ENCODE measurements around the gene PACS2.
A peak's percentile ranks its signal among the peaks of the same experiment; 100 is the strongest.

Gene PACS2

DNA sequence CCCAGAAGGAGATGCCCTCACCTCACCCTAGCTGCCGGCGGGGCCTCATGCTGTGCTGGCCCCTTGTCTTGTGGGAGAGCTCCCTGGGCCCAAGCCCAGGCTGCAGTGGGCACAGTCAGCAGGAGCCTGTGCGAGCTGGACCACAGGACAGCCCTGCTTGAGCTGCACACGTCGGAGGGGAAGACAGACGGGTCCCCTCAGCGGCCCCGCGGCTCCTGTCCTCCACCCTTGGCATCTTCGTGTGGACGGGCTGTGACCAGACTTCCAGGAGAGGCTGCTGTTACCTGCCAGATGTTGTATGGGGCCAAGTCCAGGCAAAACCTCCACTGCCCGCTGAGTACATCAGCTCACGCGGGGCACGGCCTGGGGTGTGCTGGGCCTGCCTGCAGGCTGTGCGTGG lies 74.4 kb downstream of the PACS2 start:
- no peak for DNase-seq

DNA sequence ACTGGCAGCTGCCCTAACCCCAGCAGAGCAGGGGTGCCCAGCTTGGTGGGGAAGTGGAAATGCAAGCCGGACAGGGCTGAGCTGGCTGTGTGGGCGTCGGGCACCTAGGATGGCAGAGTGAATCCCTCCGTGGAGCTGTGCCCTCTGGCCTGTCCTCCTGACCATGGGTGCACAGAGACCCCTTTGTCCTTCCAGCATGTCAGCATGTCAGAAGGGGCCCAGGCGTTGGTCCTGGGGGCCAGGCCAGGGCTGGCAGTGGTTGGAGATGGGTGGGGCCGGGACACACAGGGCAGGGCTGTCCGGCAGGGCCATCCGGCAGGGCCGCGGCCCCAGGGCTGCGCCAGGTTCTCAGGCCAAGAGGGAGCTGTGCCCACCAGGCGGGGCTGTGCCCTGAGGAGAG lies 75.0 kb downstream of the PACS2 start:
- DNase-seq, result peak; percentile 20 to 36

DNA sequence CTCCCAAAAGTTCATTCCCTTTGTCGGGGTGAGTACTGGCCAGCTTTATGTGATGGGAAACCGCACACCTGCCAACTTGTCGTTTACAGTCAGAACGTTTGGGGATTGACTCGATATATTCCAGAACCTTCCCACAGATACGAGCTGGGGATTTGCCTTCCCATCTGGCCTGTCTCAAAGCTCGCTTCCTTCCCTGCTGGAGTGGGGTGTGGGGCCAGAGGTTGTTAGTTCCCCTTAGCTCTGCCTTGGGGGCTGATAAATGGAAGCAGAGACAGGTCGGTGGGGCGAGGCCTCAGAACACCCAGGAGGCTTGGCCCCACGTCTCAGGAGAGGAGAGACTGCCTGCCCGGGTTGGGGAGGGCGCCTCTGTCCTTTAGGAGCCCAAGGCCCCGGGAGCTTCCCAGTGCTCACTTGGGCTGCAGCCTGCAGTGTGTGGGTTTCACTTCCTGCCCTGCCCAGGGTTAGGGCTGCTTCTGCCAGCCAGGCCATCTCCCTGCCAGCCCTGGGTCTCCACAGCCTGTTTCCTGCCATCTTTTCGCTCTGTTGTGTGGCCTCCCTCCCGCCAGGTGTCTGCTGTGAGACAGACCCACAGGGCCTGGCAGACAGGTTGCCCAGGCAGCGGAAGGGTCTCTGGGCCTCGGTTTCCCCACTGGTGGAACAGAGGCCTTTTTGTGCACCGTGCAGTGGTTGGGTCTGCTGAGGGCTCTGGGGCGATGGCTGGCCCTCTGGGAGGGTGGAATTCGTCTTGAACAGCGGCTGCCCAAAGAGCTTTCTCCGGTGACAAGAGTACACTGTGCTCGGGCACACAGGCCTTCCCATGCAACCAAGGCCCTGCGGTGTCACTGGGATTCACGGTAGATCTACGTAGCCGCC lies 75.7 kb downstream of the PACS2 start:
- DNase-seq, result peak; percentile 31 to 43

DNA sequence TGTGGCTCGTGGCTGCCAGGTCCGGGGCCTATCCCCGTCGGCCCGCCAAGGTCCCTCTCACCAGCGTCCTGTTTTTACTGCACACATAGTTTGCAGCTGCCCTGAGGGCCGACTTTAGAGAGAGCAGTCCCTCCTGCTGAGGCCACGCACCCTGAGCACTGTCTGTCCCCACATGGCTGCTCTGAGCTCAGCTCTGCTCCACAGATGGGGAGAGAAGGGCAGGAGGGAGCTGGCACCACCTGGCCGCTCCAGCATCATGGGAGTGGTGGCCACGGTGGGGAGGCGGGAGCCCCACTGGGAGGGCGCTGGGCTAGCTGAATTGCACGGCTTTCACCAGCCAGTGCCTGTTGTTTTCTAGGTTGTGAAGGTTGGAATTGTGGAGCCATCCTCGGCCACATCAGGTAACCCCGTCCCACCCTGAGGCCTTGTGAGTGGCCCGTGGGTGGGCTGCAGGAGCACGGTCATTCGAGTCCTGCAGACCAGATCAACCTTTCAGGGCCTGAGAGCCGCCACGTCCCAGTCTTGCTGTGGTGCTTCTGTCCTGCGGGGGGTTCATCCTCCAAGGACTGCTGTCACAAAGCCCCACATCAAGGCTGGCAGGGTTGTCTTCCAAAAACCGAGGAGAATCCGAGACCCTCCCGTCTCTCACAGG lies 76.4 kb downstream of the PACS2 start:
- no peak for DNase-seq

GRCh38 chr14:105391541-105391940 lies 77.0 kb downstream of the PACS2 start:
- DNase-seq, result no peak

DNA sequence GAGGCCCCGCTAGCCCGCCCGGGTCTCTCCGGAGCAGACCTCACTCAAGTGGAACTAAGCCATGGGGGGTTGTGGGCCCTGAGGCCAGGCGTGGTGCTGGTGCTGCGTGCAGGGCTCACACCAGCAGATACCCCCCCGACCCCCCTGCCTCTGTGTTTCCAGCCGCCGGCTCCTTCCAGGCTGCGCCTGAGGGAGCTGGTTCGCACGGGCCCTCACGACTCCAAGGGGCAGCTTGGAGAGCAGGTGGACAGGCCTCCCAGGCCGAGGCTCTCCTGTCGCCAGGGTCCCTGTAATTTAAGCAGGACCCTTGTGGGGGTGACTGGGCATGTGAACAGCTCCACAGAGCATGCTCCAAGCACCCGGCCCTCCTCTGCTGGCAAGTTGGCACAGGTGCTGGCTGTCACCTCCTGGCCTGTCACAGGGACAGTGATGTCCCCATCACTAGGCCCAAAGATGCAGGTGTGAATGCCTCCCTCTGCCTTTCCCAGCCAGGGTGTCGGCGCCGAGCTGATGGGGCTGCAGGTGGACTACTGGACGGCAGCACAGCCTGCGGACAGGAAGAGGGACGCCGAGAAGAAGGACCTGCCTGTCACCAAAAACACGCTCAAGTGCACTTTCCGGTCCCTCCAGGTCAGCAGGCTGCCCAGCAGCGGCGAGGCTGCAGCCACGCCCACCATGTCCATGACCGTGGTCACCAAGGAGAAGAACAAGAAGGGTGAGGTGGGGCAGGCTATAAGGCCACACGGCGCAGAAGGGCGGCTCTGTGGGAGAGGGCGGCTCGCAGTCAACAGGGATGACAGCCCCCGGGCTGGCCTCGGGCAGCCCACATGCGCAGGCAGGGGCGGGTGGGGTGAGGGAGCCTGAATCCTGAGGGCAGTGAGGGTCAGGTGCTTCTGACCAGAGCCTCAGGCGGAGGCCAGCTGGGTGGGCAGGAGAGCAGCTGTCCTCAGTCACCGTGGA lies 77.9 kb downstream of the PACS2 start:
- DNase-seq, result no peak

DNA sequence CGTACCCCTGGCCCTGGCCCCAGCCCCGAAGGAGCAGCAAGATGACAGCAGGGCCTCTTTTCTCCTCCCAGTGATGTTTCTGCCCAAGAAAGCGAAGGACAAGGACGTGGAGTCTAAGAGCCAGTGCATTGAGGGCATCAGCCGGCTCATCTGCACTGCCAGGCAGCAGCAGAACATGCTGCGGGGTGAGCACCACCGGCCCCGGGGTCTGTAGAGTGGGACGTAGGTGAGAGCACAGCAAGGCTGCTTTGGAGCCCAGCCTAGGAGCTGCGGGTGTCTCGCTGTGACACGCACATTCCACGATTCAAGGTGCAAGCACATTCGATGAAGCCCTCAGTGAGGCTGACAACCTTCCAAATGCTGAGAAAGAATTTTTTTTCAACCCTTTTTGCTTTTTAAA lies 78.6 kb downstream of the PACS2 start:
- DNase-seq, result no peak

GRCh38 chr14:105394714-105395537 lies 80.4 kb downstream of the PACS2 start:
- DNase-seq, result no peak

DNA sequence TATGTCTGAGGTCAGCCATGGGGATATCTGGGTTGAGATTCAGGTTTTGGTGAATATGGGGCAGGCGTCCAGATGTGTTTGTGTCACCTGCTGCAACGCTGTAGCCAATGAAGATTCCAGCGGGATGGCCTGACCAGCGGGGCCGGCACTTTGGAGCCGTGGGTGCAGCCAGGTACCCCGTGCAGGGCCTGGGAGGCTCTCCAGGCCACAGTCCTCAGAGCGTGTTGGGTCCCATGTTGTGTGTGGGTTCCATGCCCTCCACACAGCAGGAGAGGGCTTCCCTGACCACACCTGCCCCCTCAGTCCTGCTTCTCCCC lies 80.9 kb downstream of the PACS2 start:
- no peak for DNase-seq

DNA sequence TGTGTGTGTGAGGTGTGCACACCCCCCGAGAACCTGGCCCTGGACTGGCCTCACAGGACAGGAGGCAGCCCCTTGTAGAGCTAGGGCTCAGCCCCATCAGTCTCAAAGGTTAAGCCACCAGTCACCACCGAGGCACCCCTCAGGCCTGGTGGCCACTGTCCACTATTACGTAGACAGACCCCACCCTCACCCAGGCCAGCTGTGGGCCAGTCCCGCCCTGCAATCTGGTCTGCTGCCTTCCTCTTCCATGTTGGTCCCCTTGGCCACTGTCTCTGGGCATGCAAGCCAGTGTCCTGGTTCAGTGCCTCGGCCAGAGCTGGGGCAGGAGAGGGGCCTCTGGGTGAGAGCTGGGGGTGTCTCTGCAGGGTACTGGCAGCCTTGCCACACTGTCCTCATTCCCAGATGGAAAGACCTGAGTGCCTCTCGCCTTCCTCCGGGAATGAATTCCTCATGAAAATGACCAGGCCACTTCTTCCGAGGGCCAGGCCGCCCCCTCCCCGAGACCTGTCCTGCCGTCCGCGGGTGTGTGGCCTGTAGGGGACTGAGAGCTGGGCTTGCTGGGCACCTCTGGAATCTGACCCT lies 82.9 kb downstream of the PACS2 start:
- DNase-seq, result no peak

DNA sequence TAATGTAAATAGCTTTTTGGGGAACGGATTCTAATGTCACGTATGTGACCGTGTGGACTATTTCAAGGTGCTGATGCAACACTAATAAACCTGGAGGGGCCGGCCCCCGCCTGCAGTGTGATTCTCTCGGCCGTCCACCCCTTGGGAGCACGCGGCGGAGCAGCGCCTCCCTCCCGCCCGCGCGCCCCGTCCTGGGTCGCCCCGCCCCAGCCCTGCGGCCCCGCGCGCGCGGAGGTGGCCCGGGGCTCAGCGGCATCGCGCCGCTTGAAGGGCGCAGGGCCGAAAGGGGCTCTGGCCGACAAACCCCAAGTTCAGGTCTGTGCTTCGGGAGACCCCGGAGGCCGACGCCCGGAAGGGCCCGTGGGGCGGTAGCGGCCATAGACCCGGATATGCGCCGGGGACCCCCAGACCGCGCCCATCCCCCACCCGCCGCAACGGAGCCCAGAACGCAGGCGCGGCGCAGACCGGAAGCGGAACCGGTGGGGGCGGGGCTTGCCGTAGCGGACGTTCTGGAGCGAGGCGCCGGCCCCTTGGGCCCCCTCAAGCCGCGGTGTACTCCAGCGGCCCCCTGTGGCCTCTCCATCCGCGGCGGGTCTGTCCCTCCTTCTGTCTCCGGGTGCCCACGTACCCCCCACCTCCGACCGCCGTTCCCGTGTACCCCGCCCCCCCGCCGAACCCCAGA lies 83.6 kb downstream of the PACS2 start, which contains the start of gene TEX22:
Gene TEX22 (plus strand): TSS at position 495 of the 682 bp plus-strand sequence. CDS start 803 bp downstream, outside the sequence.
- DNase-seq, result peak; percentile 62 to 89

DNA sequence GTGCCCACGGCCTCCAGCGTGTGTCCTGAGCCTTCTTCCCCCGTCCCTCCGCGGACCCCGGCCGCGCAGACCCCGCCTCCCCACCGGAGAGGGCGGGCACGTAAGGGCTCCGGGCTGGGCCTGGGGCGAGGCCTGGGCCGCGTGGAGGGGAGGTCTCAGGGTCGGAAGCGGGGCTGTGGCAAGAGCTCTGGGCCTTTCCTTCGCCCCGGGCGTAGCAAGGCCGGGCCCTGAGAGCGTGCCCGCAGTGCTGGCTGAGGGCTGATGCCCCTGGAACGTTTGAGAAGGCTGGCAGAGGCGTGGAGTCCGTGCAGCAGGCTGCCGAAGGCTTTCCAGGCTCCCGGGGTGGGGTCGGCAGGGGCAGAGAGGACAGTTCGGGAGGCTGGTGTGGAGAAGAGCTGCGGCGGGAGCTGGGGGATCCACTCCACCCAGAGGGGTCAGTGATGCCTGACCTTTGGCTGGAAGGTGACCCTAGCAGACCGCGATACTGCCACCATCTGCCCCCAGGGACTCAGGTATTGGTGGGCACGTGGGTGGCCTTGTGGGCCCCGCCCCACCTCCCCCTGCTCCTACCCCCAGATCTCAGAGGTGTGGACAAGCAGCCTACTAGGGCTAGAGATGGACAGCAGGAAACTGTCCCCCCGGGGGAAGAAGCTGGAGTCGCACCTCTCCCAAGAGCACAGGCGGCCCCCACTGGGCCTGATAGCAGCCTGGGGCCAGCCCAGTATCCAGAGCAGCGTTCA lies 84.3 kb downstream of the PACS2 start:
- no peak for DNase-seq

DNA sequence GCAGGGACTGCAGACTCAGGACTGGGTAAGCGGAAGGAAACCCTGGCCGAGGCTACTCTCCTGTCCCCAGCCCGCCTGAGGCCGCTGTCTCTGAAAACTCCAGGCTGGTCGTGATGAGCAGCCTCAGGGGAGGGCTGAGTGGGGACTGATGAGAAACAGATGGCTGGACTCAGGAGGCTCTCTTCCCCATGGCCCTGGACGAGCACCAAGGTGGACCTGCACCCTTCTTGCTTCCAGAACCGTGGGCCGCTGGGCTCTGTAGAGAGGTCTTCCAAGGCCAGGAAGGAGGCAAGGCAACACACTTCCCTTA lies 84.9 kb downstream of the PACS2 start:
- DNase-seq, result no peak

GRCh38 chr14:105400016-105400415 lies 85.5 kb downstream of the PACS2 start:
- DNase-seq, result no peak

- no peak for DNase-seq
Observed at GRCh38 chr14:105401699-105402098, 87.2 kb downstream of the PACS2 start.

DNA sequence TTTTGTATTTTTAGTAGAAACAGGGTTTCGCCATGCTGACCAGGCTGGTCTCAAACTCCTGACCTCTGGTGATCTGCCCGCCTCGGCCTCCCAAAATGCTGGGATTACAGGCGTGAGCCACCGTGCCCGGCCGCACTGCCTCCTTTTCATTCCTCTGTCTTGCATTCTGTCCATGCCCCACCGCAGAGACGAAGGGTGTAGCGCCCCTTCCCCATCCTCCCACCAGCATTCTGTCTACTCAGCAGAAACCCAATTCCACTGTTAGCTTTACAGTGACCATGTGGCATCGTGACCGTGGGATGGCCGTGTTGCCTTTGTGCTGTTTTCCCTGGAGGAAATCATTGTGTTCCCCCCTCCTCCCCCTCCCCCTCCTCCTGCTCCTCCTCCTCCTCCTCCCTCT lies 94.0 kb downstream of the PACS2 start:
- DNase-seq, result no peak

- peak in 1 of 2 donors; percentile 22 for DNase-seq
Observed at GRCh38 chr14:105409364-105409763, 94.8 kb downstream of the PACS2 start.

- DNase-seq, result no peak
Observed at GRCh38 chr14:105410642-105411016, 96.1 kb downstream of the PACS2 start.

- DNase-seq, result peak; percentile 27 to 39
Observed at GRCh38 chr14:105411017-105411941, 96.7 kb downstream of the PACS2 start.

All from inflammatory macrophage treated with lipopolysaccharide for 1 hour (primary cell).